Glutamatergic neuron (in vitro differentiated cells): ENCODE data around the gene ACSL6. TPM values are rescaled to one million over a fixed set of nuclear protein-coding genes. Genes with fewer than 3 reads are reported as not detected.

ENCODE experiments used
- DNase-seq: peaks from one replicate; pipeline ENCODE4 v3.0.0; 2022
- H3K27ac Mint-ChIP-seq: one replicate; pipeline ENCODE4 v1.8.0; 2020; ENCODE audit warnings: mild to moderate bottlenecking, mixed read lengths, inconsistent platforms; ENCODE audit not compliant: unreplicated experiment
- H3K27me3 Mint-ChIP-seq: one replicate; pipeline ENCODE4 v1.8.0; 2020; ENCODE audit warnings: mild to moderate bottlenecking, moderate library complexity, mixed read lengths, inconsistent platforms; ENCODE audit not compliant: unreplicated experiment
- H3K36me3 Mint-ChIP-seq: one replicate; pipeline ENCODE4 v1.8.0; 2020; ENCODE audit warnings: mild to moderate bottlenecking, mixed read lengths, inconsistent platforms; ENCODE audit not compliant: unreplicated experiment
- H3K4me1 Mint-ChIP-seq: one replicate; pipeline ENCODE4 v1.8.0; 2020; ENCODE audit warnings: mild to moderate bottlenecking, low read depth, mixed read lengths, inconsistent platforms; ENCODE audit not compliant: unreplicated experiment
- H3K4me3 Mint-ChIP-seq: one replicate; pipeline ENCODE4 v1.8.0; 2020; ENCODE audit warnings: mild to moderate bottlenecking, mixed read lengths, inconsistent platforms; ENCODE audit not compliant: unreplicated experiment
- H3K9me3 Mint-ChIP-seq: one replicate; pipeline ENCODE4 v1.8.0; 2020; ENCODE audit warnings: mild to moderate bottlenecking, moderate library complexity, mixed read lengths, inconsistent platforms; ENCODE audit not compliant: unreplicated experiment
- total RNA-seq: library from RNA; stranded (reverse); fragmentation: NEBNext Ultra II Directional; extraction: Animal tissue kit (Norgen Biotek cat#: 25700); gene quantifications from one replicate; pipeline ENCODE4 v1.2.1, GENCODE V29; 2021; ENCODE audit not compliant: unreplicated experiment
- TF ChIP-seq, protein P1 (sequence below): fragments of 200-600 bp; sonication (generic); IDR thresholded peaks from one replicate; pipeline ENCODE4 v1.5.0; 2021; ENCODE audit not compliant: partially characterized antibody, unreplicated experiment

ACSL6 gene
- total RNA-seq, 1 donor from 2014 or later: 8.1 TPM

DNA sequence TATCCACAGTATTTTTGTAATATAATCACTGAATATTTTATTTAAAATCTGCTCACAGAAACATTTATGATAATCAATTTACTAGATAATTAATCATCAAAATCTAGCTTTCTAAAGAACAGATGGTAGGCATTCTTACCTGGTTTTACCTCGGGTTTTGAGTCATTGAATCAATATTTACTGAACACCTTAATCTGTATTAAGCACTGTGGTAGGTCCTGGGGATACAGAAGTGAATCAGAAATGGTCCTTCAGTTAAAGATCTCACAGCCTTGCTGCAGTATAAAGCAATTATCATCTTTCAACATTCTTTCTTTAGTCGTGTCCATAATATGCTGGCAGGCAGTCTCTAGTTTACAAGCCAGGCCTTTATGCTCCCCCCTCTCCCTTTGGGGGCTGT lies 64.0 kb downstream of the ACSL6 start:
- H3K36me3 Mint-ChIP-seq: no peaks in the 10 kb centered on the region
- H3K4me3 Mint-ChIP-seq: no peak overlapping the region
- TF ChIP-seq, protein P1, sequence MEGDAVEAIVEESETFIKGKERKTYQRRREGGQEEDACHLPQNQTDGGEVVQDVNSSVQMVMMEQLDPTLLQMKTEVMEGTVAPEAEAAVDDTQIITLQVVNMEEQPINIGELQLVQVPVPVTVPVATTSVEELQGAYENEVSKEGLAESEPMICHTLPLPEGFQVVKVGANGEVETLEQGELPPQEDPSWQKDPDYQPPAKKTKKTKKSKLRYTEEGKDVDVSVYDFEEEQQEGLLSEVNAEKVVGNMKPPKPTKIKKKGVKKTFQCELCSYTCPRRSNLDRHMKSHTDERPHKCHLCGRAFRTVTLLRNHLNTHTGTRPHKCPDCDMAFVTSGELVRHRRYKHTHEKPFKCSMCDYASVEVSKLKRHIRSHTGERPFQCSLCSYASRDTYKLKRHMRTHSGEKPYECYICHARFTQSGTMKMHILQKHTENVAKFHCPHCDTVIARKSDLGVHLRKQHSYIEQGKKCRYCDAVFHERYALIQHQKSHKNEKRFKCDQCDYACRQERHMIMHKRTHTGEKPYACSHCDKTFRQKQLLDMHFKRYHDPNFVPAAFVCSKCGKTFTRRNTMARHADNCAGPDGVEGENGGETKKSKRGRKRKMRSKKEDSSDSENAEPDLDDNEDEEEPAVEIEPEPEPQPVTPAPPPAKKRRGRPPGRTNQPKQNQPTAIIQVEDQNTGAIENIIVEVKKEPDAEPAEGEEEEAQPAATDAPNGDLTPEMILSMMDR: no peak
- no peaks in the 10 kb centered on the region for H3K27me3 Mint-ChIP-seq
- peaks cover 3% of the 10 kb centered on the region for H3K9me3 Mint-ChIP-seq
- H3K4me1 Mint-ChIP-seq: no peaks in the 10 kb centered on the region
- H3K27ac Mint-ChIP-seq: no peak overlapping the region
- DNase-seq: no peak

DNA sequence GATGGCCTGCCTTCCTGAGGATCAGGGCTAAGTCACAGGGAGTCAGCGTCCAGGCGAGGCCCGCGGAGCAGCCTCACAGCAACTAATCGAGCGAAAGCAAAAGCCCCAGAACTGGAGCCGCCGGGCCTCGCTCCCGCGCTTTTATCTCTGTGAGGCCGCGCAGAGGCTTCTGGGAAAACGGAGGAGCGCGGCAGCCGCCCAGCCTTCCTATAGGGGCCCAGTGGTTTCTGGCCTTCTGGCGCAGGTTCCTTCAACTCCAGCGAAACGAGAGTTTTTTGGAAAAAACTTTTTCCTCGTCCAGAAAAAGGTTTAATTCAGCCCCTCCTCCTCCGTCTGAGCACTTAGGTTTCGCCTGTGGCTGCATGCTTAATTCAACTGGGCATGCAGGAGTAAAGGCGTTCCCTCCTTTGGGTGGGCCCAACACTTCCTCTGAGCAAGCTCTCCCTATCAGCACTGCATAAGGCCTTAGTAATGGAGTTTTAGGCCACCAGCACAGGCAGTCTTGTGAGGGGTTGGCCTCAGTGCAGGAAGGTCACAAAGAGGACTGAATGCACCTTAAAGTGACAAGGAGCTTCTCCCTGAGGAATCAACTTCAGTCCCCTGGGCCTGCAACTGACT lies 65.8 kb downstream of the ACSL6 start, which contains the start of gene MEIKIN:
Gene MEIKIN, minus strand, starts transcription at position 113 of the 618 bp plus-strand sequence. CDS start 158 bp downstream, outside the sequence.
- Mint-ChIP-seq H3K27me3 (no peaks in the 10 kb centered on the region), H3K4me3 (no peak within 1 kb of the TSS), H3K9me3 (peaks cover 3% of the 10 kb centered on the region), H3K4me1 (no peaks in the 10 kb centered on the region), H3K27ac (no peak within 1 kb of the TSS), H3K36me3 (no peaks in the 10 kb centered on the region)
- no peak for DNase-seq
- TF ChIP-seq, protein P1: no peak

DNA sequence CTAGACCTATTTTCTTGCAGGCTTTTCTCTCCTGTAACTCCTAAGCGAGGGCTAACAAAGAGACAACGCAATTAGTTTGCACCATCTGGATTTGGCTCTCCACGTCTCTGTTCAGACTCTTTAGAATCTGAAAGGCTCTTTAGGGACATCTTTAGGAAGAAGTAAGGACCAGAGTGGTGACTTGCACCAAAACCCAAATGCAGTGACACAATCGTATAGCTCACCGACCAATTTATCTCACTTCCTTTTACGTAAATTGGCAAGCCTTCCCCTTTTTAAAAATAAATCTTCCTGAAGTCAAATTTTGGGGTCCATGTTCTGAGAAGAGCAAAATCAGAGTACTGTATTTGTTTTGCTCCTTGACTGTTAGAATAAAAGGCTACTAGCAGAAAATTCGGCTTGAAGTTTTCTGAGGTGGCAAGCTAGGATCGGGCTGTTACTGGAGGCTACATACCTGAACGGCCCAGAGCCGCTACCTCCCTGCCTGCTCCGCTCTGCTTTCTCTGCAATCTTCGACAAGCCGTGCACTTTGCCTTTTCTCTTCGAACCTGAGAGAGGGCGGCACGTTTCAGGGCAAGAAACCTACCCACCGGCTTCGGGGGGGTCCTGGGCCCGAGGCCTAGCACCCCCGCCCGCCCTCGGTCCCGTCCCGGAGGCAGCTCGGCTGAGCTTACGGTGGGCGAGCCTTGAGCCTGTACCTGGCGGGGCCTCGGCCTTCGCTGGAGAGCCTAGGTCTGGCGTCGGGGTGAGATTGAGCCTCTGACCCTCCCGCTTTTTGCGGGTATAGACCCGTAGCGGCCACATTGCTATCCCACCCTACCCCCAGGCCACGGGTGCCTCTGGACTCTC lies 66.5 kb downstream of the ACSL6 start:
- Mint-ChIP-seq H3K27ac (no peak overlapping the region), H3K4me1 (no peaks in the 10 kb centered on the region), H3K4me3 (no peak overlapping the region), H3K9me3 (peaks cover 3% of the 10 kb centered on the region), H3K27me3 (no peaks in the 10 kb centered on the region), H3K36me3 (no peaks in the 10 kb centered on the region)
- TF ChIP-seq, protein P1: no peak
- DNase-seq: no peak

GRCh38 chr5:131943916-131944315 lies 67.5 kb downstream of the ACSL6 start:
- no peaks in the 10 kb centered on the region for H3K27me3 Mint-ChIP-seq
- H3K4me3 Mint-ChIP-seq: no peak overlapping the region
- no peak for DNase-seq
- TF ChIP-seq, protein P1: no peak
- peaks cover 3% of the 10 kb centered on the region for H3K9me3 Mint-ChIP-seq
- H3K27ac Mint-ChIP-seq: no peak overlapping the region
- H3K36me3 Mint-ChIP-seq: no peaks in the 10 kb centered on the region
- H3K4me1 Mint-ChIP-seq: no peaks in the 10 kb centered on the region

DNA sequence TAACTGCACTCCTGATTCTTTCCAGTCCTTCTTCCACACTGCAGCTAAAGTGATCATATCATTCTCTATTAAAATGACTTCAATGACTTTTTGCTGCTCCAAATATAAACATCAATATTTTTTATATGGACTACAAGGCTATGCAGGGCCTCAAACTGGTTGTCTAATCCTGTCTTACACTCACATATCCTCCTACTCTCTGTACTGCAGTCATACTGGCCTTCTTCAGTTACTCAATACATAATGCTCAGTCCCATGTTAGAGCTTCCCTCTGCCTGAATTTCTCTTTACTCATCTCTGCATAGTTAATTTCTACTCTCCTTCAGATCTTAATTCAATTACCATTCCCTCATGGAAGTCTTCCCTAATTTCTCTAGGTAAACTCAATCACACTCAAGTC lies 69.4 kb downstream of the ACSL6 start:
- Mint-ChIP-seq H3K27me3 (no peaks in the 10 kb centered on the region), H3K9me3 (peaks cover 2% of the 10 kb centered on the region), H3K27ac (no peak overlapping the region), H3K4me3 (no peak overlapping the region), H3K4me1 (no peaks in the 10 kb centered on the region), H3K36me3 (no peaks in the 10 kb centered on the region)
- TF ChIP-seq, protein P1: no peak
- DNase-seq: no peak
